ENCODE data around the gene BNC2.

The BNC2 gene

DNA sequence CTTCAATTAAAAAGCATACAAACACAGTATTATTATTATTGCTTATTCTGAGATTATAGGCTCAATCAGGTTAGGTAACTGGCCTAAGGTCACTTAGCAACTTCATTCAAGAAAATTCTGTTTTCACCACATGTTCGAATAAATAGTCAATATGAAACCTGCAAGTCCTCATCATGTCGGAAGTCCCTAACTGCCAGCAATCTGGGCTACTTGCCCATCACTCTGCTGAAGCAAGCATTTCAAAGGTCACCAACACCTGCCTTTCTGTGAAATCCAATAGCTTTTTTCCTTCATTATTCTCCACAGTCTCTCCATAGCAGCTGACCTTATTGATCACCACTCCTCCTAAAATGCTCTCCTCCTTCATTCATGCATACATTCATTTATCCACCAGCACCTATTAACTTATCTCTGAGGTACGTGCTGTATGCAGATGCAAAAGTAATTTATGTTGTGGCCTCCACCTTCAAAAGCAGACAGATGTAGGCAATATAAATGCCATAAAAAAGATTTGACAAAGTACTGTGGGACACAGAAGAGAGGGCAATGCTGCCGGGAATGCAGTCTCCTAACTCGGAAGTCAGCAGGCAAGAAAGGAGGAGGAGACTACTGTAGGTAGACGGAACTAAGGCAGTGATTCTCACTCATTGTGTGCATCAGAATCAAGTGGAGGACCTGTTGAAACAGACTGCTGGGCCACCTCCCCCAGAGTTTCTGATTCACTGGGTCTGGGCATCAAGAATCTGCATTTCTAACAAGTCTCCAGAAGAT lies 310.9 kb downstream of the BNC2 start:
- Histone ChIP-seq H3K36me3 (ENCODE audit: control insufficient read depth in 1 of 2, insufficient read depth in 2 of 2, low read length in 2 of 2) (no peaks in the 10 kb centered on the region), H3K4me3 (ENCODE audit: low read depth in 1 of 2, low read length in 2 of 2) (no peak overlapping the region), H3K9me3 (ENCODE audit: control insufficient read depth in 1 of 2, low read length in 2 of 2) (no peaks in the 10 kb centered on the region), H3K4me1 (ENCODE audit: control insufficient read depth in 1 of 2, insufficient read depth in 2 of 2, low read length in 2 of 2) (peaks cover 0 to 5% of the 10 kb centered on the region in 2 donors), H3K27me3 (ENCODE audit: low read depth, low read length) (no peaks in the 10 kb centered on the region), H3K27ac (ENCODE audit: low read length) (no peak overlapping the region)

DNA sequence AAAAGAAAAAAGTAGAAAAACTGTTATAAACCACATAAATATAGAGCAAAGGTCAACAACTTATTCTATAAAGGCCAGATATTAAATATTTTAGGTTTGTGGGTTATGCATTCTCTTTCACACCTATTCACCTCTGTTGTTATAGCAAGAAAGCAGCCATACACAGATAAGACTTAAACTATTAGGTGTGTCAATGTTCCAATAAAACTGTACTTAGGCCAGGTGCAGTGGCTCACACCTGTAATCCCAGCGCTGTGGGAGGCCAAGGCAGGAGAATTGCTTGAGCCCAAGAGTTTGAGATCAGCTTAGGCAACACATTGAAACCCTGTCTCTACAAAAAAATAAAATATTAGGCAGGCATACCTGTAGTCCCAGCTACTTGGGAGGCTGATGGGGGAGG lies 314.7 kb downstream of the BNC2 start:
- Histone ChIP-seq H3K9me3 (ENCODE audit: control insufficient read depth in 1 of 2, low read length in 2 of 2) (no peaks in the 10 kb centered on the region), H3K4me1 (ENCODE audit: control insufficient read depth in 1 of 2, insufficient read depth in 2 of 2, low read length in 2 of 2) (peaks cover 0 to 5% of the 10 kb centered on the region in 2 donors), H3K27ac (ENCODE audit: low read length) (no peak overlapping the region), H3K36me3 (ENCODE audit: control insufficient read depth in 1 of 2, insufficient read depth in 2 of 2, low read length in 2 of 2) (peaks cover 6 to 19% of the 10 kb centered on the region in 2 donors), H3K4me3 (ENCODE audit: low read depth in 1 of 2, low read length in 2 of 2) (no peak overlapping the region), H3K27me3 (ENCODE audit: low read depth, low read length) (no peaks in the 10 kb centered on the region)

DNA sequence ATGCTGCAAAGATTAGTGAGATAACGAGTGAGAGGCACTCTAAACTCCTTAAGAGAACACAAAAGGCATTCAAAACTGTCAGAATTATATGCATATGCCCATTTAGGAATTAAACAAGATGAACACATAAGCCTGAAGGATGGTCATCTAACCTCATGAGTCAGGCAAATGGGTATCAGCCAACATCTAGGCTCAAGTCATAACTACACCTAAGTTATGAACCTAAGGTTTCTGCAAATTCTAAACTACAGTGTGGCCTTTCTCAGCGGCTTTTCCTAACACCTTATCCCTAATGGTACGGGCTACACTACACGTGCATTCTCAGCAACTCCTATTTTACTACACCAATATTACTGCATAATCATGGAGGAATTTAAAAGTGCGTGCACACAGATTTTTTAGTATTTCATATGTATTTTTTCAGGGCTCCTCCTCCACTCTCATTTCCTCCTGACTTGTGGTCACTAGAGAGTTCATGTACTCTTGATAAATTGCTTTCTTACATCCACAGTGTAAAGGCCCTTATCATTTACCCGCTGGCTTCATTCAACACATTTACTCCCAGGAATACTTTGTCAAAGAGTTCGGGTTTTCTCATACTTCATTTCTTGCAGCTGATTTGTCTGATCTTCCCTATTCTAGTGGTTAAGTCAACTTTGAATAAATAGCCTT lies 316.5 kb downstream of the BNC2 start:
- Histone ChIP-seq H3K4me1 (ENCODE audit: control insufficient read depth in 1 of 2, insufficient read depth in 2 of 2, low read length in 2 of 2) (no peaks in the 10 kb centered on the region), H3K36me3 (ENCODE audit: control insufficient read depth in 1 of 2, insufficient read depth in 2 of 2, low read length in 2 of 2) (peaks cover 6 to 22% of the 10 kb centered on the region in 2 donors), H3K27me3 (ENCODE audit: low read depth, low read length) (no peaks in the 10 kb centered on the region), H3K27ac (ENCODE audit: low read length) (no peak overlapping the region), H3K4me3 (ENCODE audit: low read depth in 1 of 2, low read length in 2 of 2) (no peak overlapping the region), H3K9me3 (ENCODE audit: control insufficient read depth in 1 of 2, low read length in 2 of 2) (no peaks in the 10 kb centered on the region)

DNA sequence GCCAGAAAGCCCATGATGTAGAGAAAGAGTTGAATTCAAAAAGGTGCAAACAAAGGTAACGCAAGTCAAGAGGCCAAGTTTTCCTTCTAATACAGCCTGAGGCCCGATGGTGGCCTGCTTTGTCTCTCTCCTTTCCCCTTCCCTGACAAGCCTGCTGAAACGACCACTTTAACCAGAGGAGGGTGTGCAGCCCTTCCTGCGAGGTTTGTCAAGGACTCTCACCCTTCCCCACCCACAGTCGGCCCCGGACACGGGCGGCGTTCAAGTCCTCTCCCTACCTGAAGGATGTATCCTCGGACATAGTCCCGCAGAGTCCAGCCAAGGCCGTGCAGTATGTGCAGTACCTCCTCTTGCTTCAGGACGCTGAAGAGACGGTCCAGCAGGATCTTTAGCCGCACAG lies 318.2 kb downstream of the BNC2 start:
- peaks cover 6 to 22% of the 10 kb centered on the region in 2 donors for H3K36me3 ChIP-seq (ENCODE audit: control insufficient read depth in 1 of 2, insufficient read depth in 2 of 2, low read length in 2 of 2)
- H3K4me3 ChIP-seq (ENCODE audit: low read depth in 1 of 2, low read length in 2 of 2), result no peak overlapping the region
- H3K4me1 ChIP-seq (ENCODE audit: control insufficient read depth in 1 of 2, insufficient read depth in 2 of 2, low read length in 2 of 2), result no peaks in the 10 kb centered on the region
- no peak overlapping the region for H3K27ac ChIP-seq (ENCODE audit: low read length)
- H3K9me3 ChIP-seq (ENCODE audit: control insufficient read depth in 1 of 2, low read length in 2 of 2), result no peaks in the 10 kb centered on the region
- no peaks in the 10 kb centered on the region for H3K27me3 ChIP-seq (ENCODE audit: low read depth, low read length)

- Histone ChIP-seq H3K9me3 (ENCODE audit: control insufficient read depth in 1 of 2, low read length in 2 of 2) (no peaks in the 10 kb centered on the region), H3K36me3 (ENCODE audit: control insufficient read depth in 1 of 2, insufficient read depth in 2 of 2, low read length in 2 of 2) (peaks cover 6 to 22% of the 10 kb centered on the region in 2 donors), H3K27me3 (ENCODE audit: low read depth, low read length) (no peaks in the 10 kb centered on the region), H3K4me3 (ENCODE audit: low read depth in 1 of 2, low read length in 2 of 2) (no peak overlapping the region), H3K4me1 (ENCODE audit: control insufficient read depth in 1 of 2, insufficient read depth in 2 of 2, low read length in 2 of 2) (no peaks in the 10 kb centered on the region), H3K27ac (ENCODE audit: low read length) (no peak overlapping the region)
Observed at GRCh38 chr9:16551692-16552091, 318.8 kb downstream of the BNC2 start.

GRCh38 chr9:16545639-16546038 lies 324.8 kb downstream of the BNC2 start:
- H3K27me3 ChIP-seq (ENCODE audit: low read depth, low read length), result no peaks in the 10 kb centered on the region
- H3K4me3 ChIP-seq (ENCODE audit: low read depth in 1 of 2, low read length in 2 of 2), result no peak overlapping the region
- peaks cover 0 to 3% of the 10 kb centered on the region in 2 donors for H3K9me3 ChIP-seq (ENCODE audit: control insufficient read depth in 1 of 2, low read length in 2 of 2)
- no peak overlapping the region for H3K27ac ChIP-seq (ENCODE audit: low read length)
- H3K36me3 ChIP-seq (ENCODE audit: control insufficient read depth in 1 of 2, insufficient read depth in 2 of 2, low read length in 2 of 2), result peaks cover 0 to 1% of the 10 kb centered on the region in 2 donors
- H3K4me1 ChIP-seq (ENCODE audit: control insufficient read depth in 1 of 2, insufficient read depth in 2 of 2, low read length in 2 of 2), result peaks cover 4 to 13% of the 10 kb centered on the region in 2 donors

- Histone ChIP-seq H3K9me3 (ENCODE audit: control insufficient read depth in 1 of 2, low read length in 2 of 2) (peaks cover 0 to 3% of the 10 kb centered on the region in 2 donors), H3K36me3 (ENCODE audit: control insufficient read depth in 1 of 2, insufficient read depth in 2 of 2, low read length in 2 of 2) (no peaks in the 10 kb centered on the region), H3K27me3 (ENCODE audit: low read depth, low read length) (no peaks in the 10 kb centered on the region), H3K4me3 (ENCODE audit: low read depth in 1 of 2, low read length in 2 of 2) (no peak overlapping the region), H3K27ac (ENCODE audit: low read length) (no peak overlapping the region), H3K4me1 (ENCODE audit: control insufficient read depth in 1 of 2, insufficient read depth in 2 of 2, low read length in 2 of 2) (peaks cover 4 to 13% of the 10 kb centered on the region in 2 donors)
Observed at GRCh38 chr9:16544842-16545241, 325.6 kb downstream of the BNC2 start.

DNA sequence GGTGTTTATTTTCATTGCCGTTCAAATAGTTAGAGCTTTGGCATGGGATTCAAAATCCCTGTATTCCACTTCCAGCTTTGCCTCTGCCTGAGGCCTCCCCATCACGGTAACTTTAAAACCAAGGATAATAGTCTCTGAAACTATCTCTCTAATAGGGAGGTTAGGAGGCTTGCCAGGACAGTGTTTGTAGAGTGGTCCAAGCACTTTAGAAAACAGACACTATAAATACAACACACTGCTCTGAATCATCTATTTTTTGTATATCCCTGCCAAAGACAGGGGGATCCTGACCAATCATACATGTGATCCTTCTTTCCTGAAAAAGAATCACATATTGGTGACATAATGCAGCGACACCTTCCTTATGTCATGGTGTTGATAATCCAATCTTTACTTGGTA lies 326.8 kb downstream of the BNC2 start:
- Histone ChIP-seq H3K36me3 (ENCODE audit: control insufficient read depth in 1 of 2, insufficient read depth in 2 of 2, low read length in 2 of 2) (no peaks in the 10 kb centered on the region), H3K9me3 (ENCODE audit: control insufficient read depth in 1 of 2, low read length in 2 of 2) (peaks cover 0 to 3% of the 10 kb centered on the region in 2 donors), H3K4me1 (ENCODE audit: control insufficient read depth in 1 of 2, insufficient read depth in 2 of 2, low read length in 2 of 2) (peaks cover 4 to 13% of the 10 kb centered on the region in 2 donors), H3K4me3 (ENCODE audit: low read depth in 1 of 2, low read length in 2 of 2) (no peak overlapping the region), H3K27me3 (ENCODE audit: low read depth, low read length) (no peaks in the 10 kb centered on the region), H3K27ac (ENCODE audit: low read length) (no peak overlapping the region)

GRCh38 chr9:16543225-16543624 lies 327.2 kb downstream of the BNC2 start:
- H3K9me3 ChIP-seq (ENCODE audit: control insufficient read depth in 1 of 2, low read length in 2 of 2), result peaks cover 0 to 3% of the 10 kb centered on the region in 2 donors
- H3K27ac ChIP-seq (ENCODE audit: low read length), result no peak overlapping the region
- H3K27me3 ChIP-seq (ENCODE audit: low read depth, low read length), result no peaks in the 10 kb centered on the region
- no peaks in the 10 kb centered on the region for H3K36me3 ChIP-seq (ENCODE audit: control insufficient read depth in 1 of 2, insufficient read depth in 2 of 2, low read length in 2 of 2)
- H3K4me1 ChIP-seq (ENCODE audit: control insufficient read depth in 1 of 2, insufficient read depth in 2 of 2, low read length in 2 of 2), result peaks cover 4 to 13% of the 10 kb centered on the region in 2 donors
- H3K4me3 ChIP-seq (ENCODE audit: low read depth in 1 of 2, low read length in 2 of 2), result no peak overlapping the region

DNA sequence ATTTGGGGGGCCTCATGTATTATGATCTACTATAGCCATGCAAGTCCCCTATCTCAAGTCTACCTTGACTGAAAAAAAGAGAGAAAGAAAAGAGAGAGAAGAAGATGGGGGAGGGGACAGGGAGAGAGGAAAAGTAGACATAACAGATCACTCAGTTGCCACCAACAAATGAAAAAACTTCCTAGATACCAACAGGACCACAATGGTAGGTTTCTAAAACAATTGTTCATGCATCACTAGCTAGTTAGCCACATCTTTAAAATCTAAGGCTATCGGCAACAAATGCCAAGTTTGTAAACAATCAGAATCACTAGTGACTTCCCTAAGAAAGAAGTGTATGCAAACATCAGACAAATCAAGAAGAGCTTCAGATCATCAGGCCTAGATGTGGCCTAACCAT lies 328.2 kb downstream of the BNC2 start:
- no peak overlapping the region for H3K27ac ChIP-seq (ENCODE audit: low read length)
- no peak overlapping the region for H3K4me3 ChIP-seq (ENCODE audit: low read depth in 1 of 2, low read length in 2 of 2)
- H3K36me3 ChIP-seq (ENCODE audit: control insufficient read depth in 1 of 2, insufficient read depth in 2 of 2, low read length in 2 of 2), result no peaks in the 10 kb centered on the region
- H3K9me3 ChIP-seq (ENCODE audit: control insufficient read depth in 1 of 2, low read length in 2 of 2), result peaks cover 0 to 3% of the 10 kb centered on the region in 2 donors
- H3K27me3 ChIP-seq (ENCODE audit: low read depth, low read length), result no peaks in the 10 kb centered on the region
- H3K4me1 ChIP-seq (ENCODE audit: control insufficient read depth in 1 of 2, insufficient read depth in 2 of 2, low read length in 2 of 2), result peaks cover 4 to 13% of the 10 kb centered on the region in 2 donors

DNA sequence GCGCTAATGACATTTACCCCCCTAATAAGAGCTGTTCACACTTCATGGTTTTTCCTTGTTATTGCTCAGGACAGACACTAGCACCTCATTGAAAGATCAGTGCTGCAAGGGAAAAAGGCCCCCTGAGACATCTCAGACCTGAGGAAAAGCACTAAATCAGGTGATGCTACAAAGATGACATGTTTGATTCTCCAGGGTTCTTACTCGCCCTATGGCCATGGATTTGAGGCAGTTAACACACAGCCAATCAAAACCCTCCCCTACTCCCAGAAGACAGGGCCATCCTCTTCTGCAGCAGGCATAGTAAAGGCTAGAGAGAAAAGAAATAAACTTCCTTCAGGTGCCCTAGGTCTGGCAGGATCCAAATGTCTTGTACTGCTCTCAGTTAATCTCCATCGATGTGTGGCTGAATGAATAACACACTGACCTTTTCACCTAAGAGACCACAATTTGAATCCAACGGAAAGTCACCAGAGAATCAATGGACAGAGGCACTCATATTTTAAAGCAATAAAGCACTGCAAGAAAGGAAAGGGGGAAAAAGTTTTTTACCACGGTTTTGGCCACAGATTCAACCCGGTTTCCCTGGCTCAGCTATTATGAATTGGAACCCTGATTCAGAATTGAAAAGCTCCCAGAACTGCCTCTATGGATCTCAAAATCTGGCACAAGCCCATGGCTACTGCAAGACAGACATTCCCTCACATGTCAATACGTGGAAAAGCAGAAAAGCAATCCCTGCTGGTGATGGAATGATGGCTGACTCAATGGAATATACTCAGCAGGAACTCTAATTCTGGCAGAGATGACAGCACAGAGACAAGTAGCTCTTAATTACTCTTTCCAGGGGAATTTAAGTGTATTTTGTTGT lies 329.5 kb downstream of the BNC2 start:
- H3K4me1 ChIP-seq (ENCODE audit: control insufficient read depth in 1 of 2, insufficient read depth in 2 of 2, low read length in 2 of 2), result peaks cover 4 to 13% of the 10 kb centered on the region in 2 donors
- no peaks in the 10 kb centered on the region for H3K36me3 ChIP-seq (ENCODE audit: control insufficient read depth in 1 of 2, insufficient read depth in 2 of 2, low read length in 2 of 2)
- no peak overlapping the region for H3K4me3 ChIP-seq (ENCODE audit: low read depth in 1 of 2, low read length in 2 of 2)
- no peak overlapping the region for H3K27ac ChIP-seq (ENCODE audit: low read length)
- H3K9me3 ChIP-seq (ENCODE audit: control insufficient read depth in 1 of 2, low read length in 2 of 2), result peaks cover 0 to 3% of the 10 kb centered on the region in 2 donors
- H3K27me3 ChIP-seq (ENCODE audit: low read depth, low read length), result no peaks in the 10 kb centered on the region
